Right renal pelvis (tissue), 4 donors: ENCODE results near the gene HYPK. TPM values are rescaled to one million over a fixed set of nuclear protein-coding genes. Genes with fewer than 3 reads are reported as not detected.

Source experiments
- DNase-seq, 4 donors: peaks; one replicate each; pipeline ENCODE4 v3.0.0-alpha.2; 2013; ENCODE audit warnings: low read depth in 4 of 4, low spot score in 3 of 4, missing footprints in 1 of 4
- polyA plus RNA-seq, 4 donors: library from polyadenylated mRNA; unstranded; fragments of 120-200 nt; gene quantifications; one replicate each; pipeline ENCODE4 v1.2.1, GENCODE V29; 2013; ENCODE audit not compliant: insufficient read length in 4 of 4

The HYPK gene
- polyA plus RNA-seq: 10 to 100 TPM in 3 of 4 donors, 1 to 10 TPM in 1; 8.6 to 13.6 (median 11.3) TPM

DNA sequence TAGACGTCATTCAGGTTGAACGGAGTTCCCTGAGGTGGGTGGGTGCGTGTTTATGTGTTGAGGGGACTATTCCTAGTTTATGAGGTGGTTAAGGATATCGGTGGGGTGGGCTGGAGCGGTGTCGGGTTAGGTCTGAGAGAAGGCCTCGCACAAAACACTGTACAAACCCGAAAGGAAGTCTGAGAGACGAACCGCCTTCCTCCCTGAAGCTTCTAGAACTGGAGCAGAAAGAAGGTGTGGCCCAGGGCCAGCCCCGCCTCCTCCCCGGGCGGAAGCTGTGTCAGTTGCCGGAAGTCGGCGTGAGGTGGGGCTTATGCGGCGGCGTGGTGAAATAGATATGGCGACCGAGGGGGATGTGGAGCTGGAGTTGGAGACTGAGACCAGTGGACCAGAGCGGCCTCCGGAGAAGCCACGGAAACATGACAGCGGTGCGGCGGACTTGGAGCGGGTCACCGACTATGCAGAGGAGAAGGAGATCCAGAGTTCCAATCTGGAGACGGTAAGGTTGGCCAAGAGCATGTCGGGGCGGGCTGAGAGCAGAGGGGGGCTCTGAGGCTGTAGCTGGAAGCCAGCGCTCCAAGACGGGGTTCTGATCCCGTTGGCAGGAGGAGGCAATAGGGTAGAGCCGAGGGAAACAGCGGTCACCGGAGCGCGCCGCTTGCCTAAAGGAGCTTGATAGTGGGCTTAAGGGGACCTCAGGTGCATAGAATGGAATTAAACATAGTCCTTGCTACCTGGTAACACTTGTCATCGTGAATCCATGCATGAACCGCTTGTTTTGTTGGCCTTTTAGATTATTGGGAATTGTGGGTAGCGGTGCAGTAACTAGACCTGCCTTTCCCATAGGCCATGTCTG lies at the start of gene HYPK:
TSS of gene HYPK (plus strand) at position 314 of the 856 bp plus-strand sequence. CDS start at position 338, 24 bp downstream.
- peak in 3 of 4 donors; percentile 82 to 84 (median 83) for DNase-seq

- DNase-seq: no peak
Measured at GRCh38 chr15:43751885-43752284, 48.5 kb upstream of the HYPK start.

DNA sequence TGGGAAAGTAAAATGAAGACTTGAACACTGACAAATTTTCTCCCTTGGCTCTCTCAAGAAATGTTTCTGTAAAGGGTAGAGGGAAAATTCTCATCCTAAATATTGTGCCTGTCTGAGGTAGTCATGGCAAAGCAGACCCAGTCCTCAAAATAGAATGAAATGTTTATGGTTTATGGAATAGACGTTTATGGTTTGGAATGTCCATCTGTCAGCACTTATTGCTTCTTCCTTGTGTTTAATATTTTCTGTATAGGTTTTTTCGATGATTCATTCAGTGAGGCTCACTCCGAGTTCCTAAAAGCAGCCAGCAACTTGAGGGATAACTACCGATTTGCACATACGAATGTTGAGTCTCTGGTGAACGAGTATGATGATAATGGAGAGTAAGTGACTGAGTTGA lies 37.6 kb upstream of the HYPK start:
- no peak for DNase-seq

GRCh38 chr15:43763819-43764446 lies 36.5 kb upstream of the HYPK start:
- no peak for DNase-seq

DNA sequence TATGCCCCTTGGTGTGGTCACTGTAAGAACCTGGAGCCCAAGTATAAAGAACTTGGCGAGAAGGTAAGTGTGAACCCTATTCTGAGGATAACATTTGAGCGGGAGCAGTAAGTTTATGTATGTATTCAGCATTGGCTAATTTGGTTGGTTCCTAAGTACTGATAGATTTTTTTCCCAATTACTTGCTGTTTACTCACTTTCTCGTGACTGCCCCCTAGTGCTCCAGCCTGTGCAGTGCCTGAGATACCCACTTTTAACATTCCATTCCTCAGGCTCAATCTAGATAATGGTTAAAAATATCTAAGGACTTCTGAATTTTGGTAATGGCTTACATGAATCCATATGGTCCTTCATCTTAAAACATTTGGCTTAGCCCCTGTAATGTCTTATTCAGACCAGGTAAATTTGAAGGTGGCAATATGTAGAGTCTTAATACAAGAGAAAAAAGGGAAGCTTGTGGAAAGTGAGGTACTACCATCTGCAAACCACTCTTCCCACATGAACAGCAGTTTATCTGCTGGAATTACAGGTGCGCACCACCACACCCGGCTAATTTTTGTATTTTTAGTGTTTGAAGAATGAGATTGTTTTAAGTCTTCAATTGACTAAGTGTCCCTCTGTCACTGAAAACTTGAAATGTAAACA lies 30.7 kb upstream of the HYPK start:
- no peak for DNase-seq

DNA sequence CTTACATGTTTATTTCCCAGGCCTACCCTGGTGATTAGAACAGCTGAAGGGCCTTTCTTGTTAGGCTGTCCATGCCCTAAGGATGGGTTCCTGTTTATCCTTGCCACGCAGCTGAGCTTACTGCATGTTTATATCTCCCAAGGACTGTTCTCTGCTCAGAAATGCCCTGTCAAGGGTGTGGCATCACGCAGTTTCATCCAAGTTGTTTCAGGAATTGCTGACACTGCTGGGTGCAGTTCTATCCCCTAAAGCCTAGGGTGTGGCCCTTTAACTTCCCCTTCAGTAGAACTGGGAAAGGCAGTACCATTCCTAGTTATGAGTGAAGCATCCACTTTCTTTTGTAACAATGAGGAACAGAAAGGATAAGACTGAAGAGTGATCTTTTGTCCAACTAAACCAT lies 28.6 kb upstream of the HYPK start:
- no peak for DNase-seq

- DNase-seq: no peak
Measured at GRCh38 chr15:43772624-43773023, 27.8 kb upstream of the HYPK start.

DNA sequence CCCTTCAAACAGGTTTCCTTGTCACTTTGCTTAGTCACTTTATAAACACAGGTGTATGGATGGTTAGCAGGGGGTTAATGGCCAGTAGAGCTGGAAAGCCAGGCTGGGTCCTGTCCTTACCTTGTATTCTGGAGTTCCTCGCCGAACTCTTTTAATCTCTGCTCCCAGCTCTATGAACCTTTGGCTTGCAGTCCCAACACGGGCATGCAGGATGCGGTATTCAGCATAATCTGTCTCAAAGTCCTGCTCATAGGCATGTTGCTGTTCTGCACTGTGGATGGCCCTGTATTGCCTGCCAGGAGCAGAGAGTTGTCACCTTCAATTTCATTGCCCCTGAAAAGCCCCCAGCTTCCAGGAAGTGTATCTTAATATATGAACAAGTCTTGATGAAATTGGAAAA lies 26.3 kb upstream of the HYPK start:
- no peak for DNase-seq

DNA sequence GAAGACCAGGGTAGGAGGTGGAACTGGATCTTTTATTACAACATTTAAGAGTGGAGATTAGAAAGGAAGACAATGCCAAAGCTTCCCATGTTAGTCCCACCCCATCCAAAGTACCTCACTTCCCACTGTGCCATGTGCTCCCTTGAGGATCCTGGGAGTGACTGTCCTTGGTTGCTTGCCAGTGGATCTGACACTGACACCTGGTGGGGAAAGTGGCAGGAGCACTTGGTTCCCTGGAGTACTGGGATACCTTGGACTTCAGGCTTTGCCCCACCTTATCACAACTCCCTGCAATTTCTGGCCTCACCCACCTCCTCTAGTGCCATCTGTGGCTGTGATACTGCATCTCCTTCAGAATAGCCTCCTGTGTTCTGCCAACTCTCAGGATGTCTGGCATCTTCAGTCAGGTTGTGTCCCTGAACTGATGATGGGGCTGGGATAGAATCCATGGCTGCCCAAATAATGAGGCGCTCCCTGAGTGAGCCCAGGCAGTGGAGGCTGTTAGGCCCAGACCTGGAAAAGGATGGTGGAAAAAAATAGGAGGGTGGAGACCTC lies 24.9 kb upstream of the HYPK start:
- DNase-seq: no peak

GRCh38 chr15:43776101-43776717 lies 24.2 kb upstream of the HYPK start:
- DNase-seq: no peak

DNA sequence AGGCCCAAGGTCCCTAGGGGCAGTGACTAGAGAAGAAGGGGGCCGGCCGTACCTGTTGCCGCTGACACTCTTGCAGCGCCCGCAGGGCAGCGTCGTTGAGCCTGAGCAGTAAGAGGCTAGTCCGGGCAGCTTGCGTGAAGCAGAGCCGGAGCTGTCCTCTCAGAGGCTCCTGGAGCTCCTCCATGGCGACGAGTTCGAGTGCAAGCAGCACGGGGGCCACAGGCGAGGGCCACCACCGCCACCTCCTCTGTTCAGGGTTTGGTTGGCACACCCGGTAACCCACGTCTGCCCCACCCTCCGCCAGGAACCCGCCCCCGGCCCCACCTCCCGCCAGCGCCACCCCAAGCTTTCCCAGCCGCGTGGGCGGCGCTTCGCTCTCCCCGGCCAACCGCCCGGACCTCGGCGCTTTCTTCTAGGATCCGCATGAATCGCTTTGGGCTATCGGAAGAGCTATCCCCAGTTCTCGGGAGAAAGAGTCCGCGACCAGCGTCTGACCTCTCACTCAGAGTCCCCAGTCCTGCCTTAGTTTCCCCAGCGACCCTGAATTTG lies 23.6 kb upstream of the HYPK start, which contains the start of gene ELL3:
TSS of gene ELL3 (minus strand) at position 249 of the 549 bp plus-strand sequence. CDS start at position 184, 65 bp downstream.
- no peak for DNase-seq

DNA sequence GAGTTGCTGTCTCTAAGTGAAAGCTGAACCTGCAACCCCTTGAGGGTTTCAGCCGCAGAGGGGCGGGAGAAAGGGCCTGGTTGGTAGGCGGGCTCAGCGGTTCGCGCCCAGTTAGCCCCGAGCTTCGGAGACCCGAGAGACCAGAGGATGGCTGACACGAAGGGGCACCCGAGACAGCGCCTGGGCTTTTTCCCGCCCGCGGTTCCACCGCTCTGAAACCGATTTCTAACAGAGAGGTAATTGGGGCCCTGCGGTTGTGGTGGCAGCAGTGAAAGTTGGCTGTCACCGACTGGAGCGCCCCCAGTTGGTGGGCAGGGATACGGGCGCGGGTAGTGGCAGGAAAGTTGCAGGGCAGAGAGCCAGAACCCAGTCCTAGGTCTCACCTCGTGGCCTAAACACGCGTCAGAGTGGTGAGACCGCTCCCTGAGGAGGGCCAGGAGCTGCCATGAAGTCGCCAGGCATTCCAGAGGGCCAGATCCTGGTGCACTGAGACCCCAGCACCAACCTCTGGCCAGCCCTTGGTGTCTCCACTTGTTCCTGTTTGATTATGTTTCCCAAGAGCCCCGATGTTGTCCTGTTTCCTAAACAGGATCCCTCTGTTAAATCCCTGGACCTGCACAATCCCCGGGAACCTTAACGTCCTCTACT lies 23.0 kb upstream of the HYPK start:
- DNase-seq: peak in 1 of 4 donors; percentile 57

DNA sequence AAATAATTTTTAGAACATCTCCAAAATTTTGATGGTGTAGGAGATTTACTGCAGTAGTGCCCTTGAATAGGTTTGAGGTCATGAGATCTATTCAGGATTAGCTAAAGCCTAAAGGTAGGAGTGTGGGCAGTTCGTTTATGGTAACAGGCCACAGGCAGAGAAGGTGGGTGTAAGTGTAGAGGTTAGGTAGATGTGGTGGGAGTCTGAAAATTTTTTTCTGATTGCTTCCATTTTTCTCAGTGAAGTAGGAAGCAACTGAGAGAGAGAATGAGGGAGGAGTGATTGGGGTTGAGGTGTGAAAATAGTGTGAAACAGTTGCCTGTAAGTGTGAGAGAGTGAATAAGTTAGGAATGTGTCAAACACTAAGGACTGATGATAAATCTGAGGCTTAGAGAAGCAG lies 21.4 kb upstream of the HYPK start:
- no peak for DNase-seq

- DNase-seq: no peak
Measured at GRCh38 chr15:43789409-43789808, 11.0 kb upstream of the HYPK start.

DNA sequence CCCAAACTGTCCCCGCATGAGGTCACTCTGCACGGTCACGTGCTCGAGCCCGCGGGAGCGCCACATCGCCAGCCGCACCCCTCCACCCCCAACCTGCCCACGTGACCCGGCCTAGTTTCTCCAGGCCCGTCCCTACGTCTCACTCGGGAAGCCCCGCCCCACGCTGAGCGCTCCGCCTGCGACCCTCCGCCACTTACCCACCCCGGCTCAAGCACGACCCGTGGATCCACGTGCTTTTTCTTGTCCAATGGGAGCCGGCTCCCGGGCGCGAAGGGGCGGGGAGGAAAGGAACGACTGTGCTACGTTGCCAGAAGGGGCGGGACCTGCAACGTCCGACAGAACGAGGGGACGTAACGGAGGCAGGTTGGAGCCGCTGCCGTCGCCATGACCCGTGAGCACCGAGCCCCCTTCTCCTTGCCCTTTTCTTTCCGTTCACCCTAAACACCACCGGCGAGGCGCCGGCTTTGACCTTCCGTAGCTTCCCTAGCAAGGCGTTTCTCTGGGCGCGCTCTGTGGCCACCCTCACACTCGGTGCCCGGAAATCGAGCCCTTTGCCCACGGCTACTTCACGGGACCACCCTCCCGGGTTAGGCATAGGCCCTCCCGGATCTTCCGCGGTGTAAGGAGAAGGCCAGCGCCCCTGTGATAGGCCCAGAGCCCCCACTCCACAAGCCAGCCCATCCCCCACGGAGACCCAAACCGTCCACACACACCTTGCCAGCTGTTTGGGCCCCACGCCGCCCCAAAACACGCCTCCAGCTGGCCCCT lies 8.2 kb upstream of the HYPK start, which contains the start of gene SERF2:
TSS of gene SERF2 (plus strand) at position 328 of the 768 bp plus-strand sequence. CDS start at position 385, 57 bp downstream.
- peak; percentile 97 to 99 (median 98) for DNase-seq

- no peak for DNase-seq
Measured at GRCh38 chr15:43792761-43793476, 7.5 kb upstream of the HYPK start.

DNA sequence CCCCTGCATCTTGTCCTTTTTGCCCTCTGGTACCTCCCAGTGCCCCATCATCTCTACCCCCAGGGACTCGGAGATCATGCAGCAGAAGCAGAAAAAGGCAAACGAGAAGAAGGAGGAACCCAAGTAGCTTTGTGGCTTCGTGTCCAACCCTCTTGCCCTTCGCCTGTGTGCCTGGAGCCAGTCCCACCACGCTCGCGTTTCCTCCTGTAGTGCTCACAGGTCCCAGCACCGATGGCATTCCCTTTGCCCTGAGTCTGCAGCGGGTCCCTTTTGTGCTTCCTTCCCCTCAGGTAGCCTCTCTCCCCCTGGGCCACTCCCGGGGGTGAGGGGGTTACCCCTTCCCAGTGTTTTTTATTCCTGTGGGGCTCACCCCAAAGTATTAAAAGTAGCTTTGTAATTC lies 6.8 kb upstream of the HYPK start:
- DNase-seq: no peak
